H1 (cell line): ENCODE measurements around the gene TMEM138. TPM values are rescaled to one million over a fixed set of nuclear protein-coding genes. Genes with fewer than 3 reads are reported as not detected.

ENCODE experiments used
- CHD7 ChIP-seq: fragments of 300-600 bp; sonication (generic); IDR thresholded peaks from 2 replicates; pipeline ENCODE4 v1.7.1; 2012; ENCODE audit warnings: low read length, moderate library complexity, mild to moderate bottlenecking, inconsistent platforms; ENCODE audit not compliant: insufficient replicate concordance
- RXRA ChIP-seq: IDR thresholded peaks from 2 replicates; pipeline ENCODE4 v1.6.1; 2011; ENCODE audit warnings: low read depth, mild to moderate bottlenecking, low read length, moderate library complexity; ENCODE audit not compliant: insufficient read depth
- SP4 ChIP-seq: IDR thresholded peaks from 2 replicates; pipeline ENCODE4 v1.6.1; 2012; ENCODE audit warnings: low read length, inconsistent platforms
- TCF12 ChIP-seq: IDR thresholded peaks from 2 replicates; pipeline ENCODE4 v1.6.1; 2011; ENCODE audit warnings: low read depth, mild to moderate bottlenecking, low read length
- polyA plus RNA-seq, 7 experiments: library from polyadenylated mRNA; depleted of rRNA in 3 of 7; stranded (reverse) in 5 of 7; unstranded in 2 of 7; fragments of >200 nt in 5 of 7; fragments of 200-250 nt in 2 of 7; gene quantifications; 1 replicate in 5 of 7; 2 replicates in 1 of 7; 4 replicates in 1 of 7; pipeline versions ENCODE4 v1.2.1 to v1.2.3, GENCODE V29; 2011 to 2013; ENCODE audit warnings: missing spikeins in 2 of 7, mixed read lengths in 2 of 7
- total RNA-seq: library from RNA; stranded (reverse); fragmentation: NEBNext Ultra II Directional; extraction: Animal tissue kit (Norgen Biotek cat#: 25700); gene quantifications from 2 replicates; pipeline ENCODE4 v1.2.1, GENCODE V29; 2021

TMEM138 gene
- total and polyA plus RNA-seq, 2 of the 8 experiments (the other 6 are each of a cell fraction or from before 2014, with no cell fraction given) = 32.9 to 59.0 TPM

DNA sequence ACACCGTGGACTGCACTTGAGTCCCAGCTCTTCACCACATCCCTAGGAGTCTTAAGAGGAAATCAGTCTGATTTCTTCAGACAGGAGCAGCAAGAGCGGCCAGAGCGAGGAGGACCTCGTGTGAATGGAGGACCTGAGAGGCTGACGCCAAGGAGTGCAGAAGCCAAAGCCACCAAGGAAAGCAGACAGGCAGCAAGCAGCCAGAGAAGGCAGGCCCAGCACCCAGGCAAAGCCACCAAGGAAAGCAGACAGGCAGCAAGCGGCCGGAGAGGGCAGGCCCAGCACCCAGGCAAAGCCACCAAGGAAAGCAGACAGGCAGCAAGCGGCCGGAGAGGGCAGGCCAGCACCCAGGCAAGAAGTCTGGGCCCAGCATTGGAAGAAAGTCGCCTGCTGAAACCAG is 12.3 kb upstream of the TMEM138 start (continued):
- TF ChIP-seq CHD7 (no peak), SP4 (no peak), TCF12 (no peak), RXRA (no peak)
- TF ChIP-seq, all 59 proteins: peak for 0
